MM.1S (cell line): ENCODE data around the gene HSBP1.

ENCODE experiments used
- CTCF ChIP-seq: fragments of 300-600 bp; sonication (generic); IDR thresholded peaks from 2 replicates; pipeline ENCODE4 v1.5.1; 2016; ENCODE audit warnings: antibody characterized with exemption, low read length, mixed read lengths
- EZH2 ChIP-seq: fragments of 300-600 bp; sonication (generic); optimal IDR thresholded peaks from 2 replicates; pipeline ENCODE3; 2017; ENCODE audit warnings: low read depth, mild to moderate bottlenecking, antibody characterized with exemption, low read length, mixed read lengths
- EZH2phosphoT487 ChIP-seq: fragments of 300-600 bp; sonication (generic); IDR thresholded peaks from 2 replicates; pipeline ENCODE4 v1.6.1; 2018; ENCODE audit warnings: antibody characterized with exemption, low read length

DNA sequence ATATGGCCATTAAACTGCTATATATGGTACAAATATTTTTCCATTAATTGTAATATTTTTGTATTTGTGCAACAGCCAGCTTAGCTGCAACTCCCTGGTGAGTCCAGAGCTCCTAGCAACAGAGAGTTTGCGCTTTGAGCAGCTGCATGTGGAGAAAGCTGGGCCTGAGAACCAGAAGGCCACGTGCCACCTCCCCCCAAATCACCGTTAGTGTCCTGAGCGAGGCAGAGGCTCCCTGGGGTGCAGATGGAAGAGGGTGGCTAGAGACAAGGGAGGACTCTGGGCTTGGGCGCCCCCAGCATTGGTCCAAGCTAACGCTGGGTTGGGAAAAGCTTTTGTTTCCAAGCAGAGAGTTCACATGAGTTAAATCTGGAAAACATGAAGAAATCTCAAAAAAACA lies 41.6 kb downstream of the HSBP1 start:
- TF ChIP-seq CTCF (no peak), EZH2 (no peak), EZH2phosphoT487 (no peak)
